HG03103 (cell line): ENCODE data around the gene NMS.
"Not testable (repeated sequence)": the region's sequence is repeated elsewhere in the genome, so short reads cannot be mapped to it uniquely, and the experiment has no call there.

ENCODE experiments used
- ATAC-seq: cut with Tn5 transposase; IDR thresholded peaks from one replicate; pipeline ENCODE4 v1.9.1; 2021; ENCODE audit warnings: low read depth; ENCODE audit not compliant: unreplicated experiment

NMS gene

GRCh38 chr2:100470182-100470581, at the start of gene NMS:
Gene NMS (plus strand): TSS chr2:100470482. CDS start chr2:100470489, 7 bp downstream.
- no peak for ATAC-seq

GRCh38 chr2:100422320-100423055, 47.8 kb upstream of the NMS start:
- ATAC-seq, result no peak

GRCh38 chr2:100423631-100424030, 46.7 kb upstream of the NMS start:
- ATAC-seq, result no peak

- ATAC-seq, result no peak
Observed at GRCh38 chr2:100424277-100424875, 45.9 kb upstream of the NMS start.

GRCh38 chr2:100425107-100425506, 45.2 kb upstream of the NMS start:
- no peak for ATAC-seq

- no peak for ATAC-seq
Observed at GRCh38 chr2:100425573-100426383, 44.5 kb upstream of the NMS start.

- ATAC-seq, result no peak
Observed at GRCh38 chr2:100426384-100426720, 43.9 kb upstream of the NMS start.

GRCh38 chr2:100427111-100427510, 43.2 kb upstream of the NMS start:
- no peak for ATAC-seq

- ATAC-seq, result no peak
Observed at GRCh38 chr2:100427627-100428258, 42.5 kb upstream of the NMS start.

GRCh38 chr2:100429726-100430125, 40.6 kb upstream of the NMS start:
- ATAC-seq, result no peak

- no peak for ATAC-seq
Observed at GRCh38 chr2:100437751-100438150, 32.5 kb upstream of the NMS start.

GRCh38 chr2:100446696-100447095, 23.6 kb upstream of the NMS start:
- ATAC-seq, result no peak

- no peak for ATAC-seq
Observed at GRCh38 chr2:100451092-100451491, 19.2 kb upstream of the NMS start.

- no peak for ATAC-seq
Observed at GRCh38 chr2:100451734-100452133, 18.5 kb upstream of the NMS start.

- no peak for ATAC-seq
Observed at GRCh38 chr2:100453853-100454252, 16.4 kb upstream of the NMS start.

- ATAC-seq, result not testable (repeated sequence)
Observed at GRCh38 chr2:100456357-100456756, 13.9 kb upstream of the NMS start.

- ATAC-seq, result no peak
Observed at GRCh38 chr2:100460904-100461530, 9.3 kb upstream of the NMS start.

GRCh38 chr2:100470898-100471514, 724 bp downstream of the NMS start:
- no peak for ATAC-seq

GRCh38 chr2:100476606-100477005, 6.3 kb downstream of the NMS start:
- no peak for ATAC-seq

GRCh38 chr2:100482741-100483140, 12.5 kb downstream of the NMS start:
- ATAC-seq, result no peak
